ENCODE results near the gene SLC44A4. TPM values are rescaled to one million over a fixed set of nuclear protein-coding genes. Genes with fewer than 3 reads are reported as not detected.
A peak's percentile ranks its signal among the peaks of the same experiment; 100 is the strongest.

SLC44A4 gene
- total and polyA plus RNA-seq, 3 donors from 2014 or later: 0.87 to 6.3 (median 1.2) TPM

DNA sequence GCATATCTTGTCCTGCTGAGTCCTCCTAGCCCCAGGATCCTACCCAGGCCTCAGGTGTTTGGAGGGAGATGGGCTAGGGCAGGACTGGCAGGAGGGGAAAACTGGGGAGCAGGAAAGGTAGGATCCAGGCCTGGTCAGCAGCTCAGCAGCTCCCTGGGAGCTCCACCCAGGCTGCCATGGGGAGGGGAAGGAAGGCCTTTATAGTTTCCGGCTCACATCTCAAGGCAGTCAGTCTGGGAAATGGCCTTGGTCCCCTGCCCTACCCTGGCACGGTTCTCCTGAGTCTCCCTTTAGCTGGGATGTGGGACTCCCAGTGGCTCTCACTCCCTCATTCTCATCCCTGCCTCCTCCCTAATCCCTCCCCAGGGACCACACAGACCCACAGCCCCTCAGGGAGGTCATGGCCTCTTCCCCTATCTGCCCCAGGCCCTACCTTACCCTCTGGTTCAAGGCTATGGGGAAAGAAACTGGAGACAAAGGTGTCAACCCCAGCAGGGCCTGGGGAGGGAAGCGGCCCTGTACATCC lies 1.6 kb downstream of the SLC44A4 start:
- DNase-seq: peak; percentile 36
- TF ChIP-seq, protein P1, sequence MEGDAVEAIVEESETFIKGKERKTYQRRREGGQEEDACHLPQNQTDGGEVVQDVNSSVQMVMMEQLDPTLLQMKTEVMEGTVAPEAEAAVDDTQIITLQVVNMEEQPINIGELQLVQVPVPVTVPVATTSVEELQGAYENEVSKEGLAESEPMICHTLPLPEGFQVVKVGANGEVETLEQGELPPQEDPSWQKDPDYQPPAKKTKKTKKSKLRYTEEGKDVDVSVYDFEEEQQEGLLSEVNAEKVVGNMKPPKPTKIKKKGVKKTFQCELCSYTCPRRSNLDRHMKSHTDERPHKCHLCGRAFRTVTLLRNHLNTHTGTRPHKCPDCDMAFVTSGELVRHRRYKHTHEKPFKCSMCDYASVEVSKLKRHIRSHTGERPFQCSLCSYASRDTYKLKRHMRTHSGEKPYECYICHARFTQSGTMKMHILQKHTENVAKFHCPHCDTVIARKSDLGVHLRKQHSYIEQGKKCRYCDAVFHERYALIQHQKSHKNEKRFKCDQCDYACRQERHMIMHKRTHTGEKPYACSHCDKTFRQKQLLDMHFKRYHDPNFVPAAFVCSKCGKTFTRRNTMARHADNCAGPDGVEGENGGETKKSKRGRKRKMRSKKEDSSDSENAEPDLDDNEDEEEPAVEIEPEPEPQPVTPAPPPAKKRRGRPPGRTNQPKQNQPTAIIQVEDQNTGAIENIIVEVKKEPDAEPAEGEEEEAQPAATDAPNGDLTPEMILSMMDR (IDR thresholded peaks at IDR 0.05): no peak
- TF ChIP-seq POLR2A (IDR thresholded peaks at IDR 0.05): no peak
- H3K4me3 ChIP-seq: no peak overlapping the region
- no peaks in the 10 kb centered on the region for H3K36me3 ChIP-seq (ENCODE audit: low read depth, missing control alignments)
- intact Hi-C loops (cut with DNase I; ENCODE audit: low total_unique reads): no loop called here
- no peaks in the 10 kb centered on the region for H3K27me3 ChIP-seq
- H3K9me3 ChIP-seq: no peaks in the 10 kb centered on the region
- H3K27ac ChIP-seq: no peak overlapping the region
- no peaks in the 10 kb centered on the region for H3K4me1 ChIP-seq
- 40% methylated on average over 3 of the region's 3 CpGs; no CpG with 5 or more reads in 1 of the 2 donors for WGBS, 2 donors

DNA sequence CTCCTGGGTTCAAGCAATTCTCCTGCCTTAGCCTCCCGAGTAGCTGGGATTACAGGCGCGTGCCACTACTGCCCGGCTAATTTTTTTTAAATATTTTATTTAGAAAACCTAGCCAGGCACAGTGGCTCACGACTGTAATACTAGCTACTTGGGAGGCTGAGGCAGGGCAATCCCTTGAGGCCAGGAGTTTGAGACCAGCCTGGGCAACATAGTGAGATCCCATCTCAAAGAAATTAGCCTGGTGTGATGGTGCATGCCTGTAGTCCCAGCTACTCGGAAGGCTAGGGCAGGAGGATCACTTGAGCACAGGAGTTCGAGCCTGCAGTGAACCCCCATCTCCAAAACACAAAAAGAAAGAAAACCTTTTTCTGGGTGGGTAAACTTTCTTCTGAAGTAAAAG lies 2.4 kb downstream of the SLC44A4 start:
- no peak for DNase-seq
- no peak overlapping the region for H3K27ac ChIP-seq
- no peaks in the 10 kb centered on the region for H3K27me3 ChIP-seq
- H3K9me3 ChIP-seq: no peaks in the 10 kb centered on the region
- no peaks in the 10 kb centered on the region for H3K36me3 ChIP-seq (ENCODE audit: low read depth, missing control alignments)
- no peak for TF ChIP-seq POLR2A (IDR thresholded peaks at IDR 0.05)
- TF ChIP-seq, protein P1 (IDR thresholded peaks at IDR 0.05): no peak
- intact Hi-C loops (cut with DNase I; ENCODE audit: low total_unique reads): no loop called here
- H3K4me1 ChIP-seq: no peaks in the 10 kb centered on the region
- WGBS, 2 donors: 87 to 94% methylated on average over 7 of the region's 7 CpGs
- H3K4me3 ChIP-seq: no peak overlapping the region

DNA sequence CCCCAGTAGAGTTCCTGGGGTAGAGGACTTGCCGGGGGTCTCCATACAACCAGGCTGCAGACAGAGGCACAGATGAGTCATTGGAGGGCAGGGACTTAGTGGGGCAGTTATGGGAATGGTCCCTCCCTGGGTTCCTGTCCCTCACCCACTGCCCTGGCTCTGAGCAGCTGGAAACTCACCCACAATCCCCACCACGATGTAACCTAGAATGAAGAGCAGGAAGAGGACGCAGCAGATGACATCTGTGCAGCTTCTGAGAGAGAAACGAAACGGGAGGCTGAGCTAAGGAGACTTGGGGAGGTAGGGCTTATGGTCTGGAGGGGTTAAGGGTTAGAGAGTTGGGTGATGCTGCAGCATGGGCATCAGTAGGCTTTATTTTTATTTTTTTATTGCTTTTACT lies 2.9 kb downstream of the SLC44A4 start:
- WGBS, 2 donors: 81 to 83% methylated on average over 5 of the region's 5 CpGs
- H3K27me3 ChIP-seq: no peaks in the 10 kb centered on the region
- no peak for TF ChIP-seq POLR2A (IDR thresholded peaks at IDR 0.05)
- TF ChIP-seq, protein P1 (IDR thresholded peaks at IDR 0.05): no peak
- no peak for DNase-seq
- no peaks in the 10 kb centered on the region for H3K9me3 ChIP-seq
- intact Hi-C loops (cut with DNase I; ENCODE audit: low total_unique reads): no loop called here
- no peaks in the 10 kb centered on the region for H3K4me1 ChIP-seq
- no peak overlapping the region for H3K27ac ChIP-seq
- no peaks in the 10 kb centered on the region for H3K36me3 ChIP-seq (ENCODE audit: low read depth, missing control alignments)
- no peak overlapping the region for H3K4me3 ChIP-seq

DNA sequence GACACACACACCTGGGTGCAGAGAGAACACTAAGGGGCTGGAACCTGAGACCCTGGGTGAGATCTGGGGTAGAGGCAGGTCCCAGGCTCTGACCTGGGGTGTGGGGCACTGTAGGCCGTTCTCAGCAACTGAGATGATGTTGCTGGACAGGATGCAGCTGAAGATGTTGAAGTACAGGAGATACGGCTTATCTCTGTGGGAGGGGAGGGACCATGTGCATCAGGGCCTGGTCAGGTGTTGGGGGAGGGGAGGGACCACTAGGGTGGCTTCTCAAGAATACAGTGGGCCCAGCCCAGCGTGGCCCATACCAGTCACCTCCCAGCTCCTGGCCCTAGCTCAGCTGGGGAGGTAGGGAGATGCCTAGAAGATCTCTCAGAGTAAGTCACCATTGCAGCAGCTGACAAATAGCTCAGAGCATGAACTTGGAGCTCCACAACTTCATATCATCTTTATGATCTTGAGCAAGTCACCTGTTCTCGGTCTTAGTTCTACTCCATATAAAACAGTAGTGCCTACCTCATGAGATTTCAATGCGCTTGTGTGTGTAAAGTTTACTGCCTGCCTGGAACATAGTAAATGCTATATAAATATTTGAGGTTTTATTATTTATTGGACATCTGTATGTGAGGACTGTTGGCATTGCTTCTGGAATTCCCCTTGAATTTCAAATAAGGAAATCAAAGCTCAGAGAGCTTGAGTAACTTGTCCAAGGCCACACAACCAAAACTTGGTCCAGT lies 3.8 kb downstream of the SLC44A4 start:
- Histone ChIP-seq H3K27me3 (no peaks in the 10 kb centered on the region), H3K9me3 (no peaks in the 10 kb centered on the region), H3K4me3 (no peak overlapping the region), H3K27ac (no peak overlapping the region), H3K4me1 (no peaks in the 10 kb centered on the region), H3K36me3 (ENCODE audit: low read depth, missing control alignments) (no peaks in the 10 kb centered on the region)
- 74 to 92% methylated on average over 4 to 5 of the region's 5 CpGs for WGBS, 2 donors
- intact Hi-C loops (cut with DNase I; ENCODE audit: low total_unique reads): no loop called here
- DNase-seq: no peak
- TF ChIP-seq, protein P1 (IDR thresholded peaks at IDR 0.05): no peak
- TF ChIP-seq POLR2A (IDR thresholded peaks at IDR 0.05): no peak
